Measurements from ENCODE around the gene ZNF783.

GRCh38 chr7:149310113-149310836 is 48.3 kb downstream of the ZNF783 start:
- TF ChIP-seq POLR2A (IDR thresholded peaks at IDR 0.05; ENCODE audit: low read depth, low read length) (no peak), POLR2AphosphoS5 (IDR thresholded peaks at IDR 0.05; ENCODE audit: low read depth, low read length) (no peak), TAF1 (IDR thresholded peaks at IDR 0.05; ENCODE audit: borderline replicate concordance, low read depth, low read length) (no peak)

Measured in GM12892 (cell line).